Activated CD8-positive, alpha-beta T cell treated with anti-CD3 and anti-CD28 coated beads for 36 hours (primary cell): ENCODE results near the gene LCN1. TPM values are rescaled to one million over a fixed set of nuclear protein-coding genes. Genes with fewer than 3 reads are reported as not detected.

Experiments used
- ATAC-seq: fragments of 200-7000 bp; cut with Tn5 transposase; one replicate; pipeline ENCODE4 v1.10.0; 2021; ENCODE audit warnings: mild to moderate bottlenecking, moderate library complexity
- CTCF ChIA-PET: fragments of 350-600 bp; sonication (Branson Sonifier 250); formaldehyde crosslinking; loops from one replicate; lab custom pipeline; 2021; ENCODE audit warnings: antibody characterized with exemption; lab: Charles Lee
- POLR2A ChIA-PET: fragments of 350-600 bp; sonication (Branson Sonifier 250); formaldehyde crosslinking; loops from one replicate; lab custom pipeline; 2021; ENCODE audit warnings: antibody characterized with exemption; lab: Charles Lee
- DNase-seq: peaks from one replicate; pipeline ENCODE4 v3.0.0-alpha.2; 2020
- H3K27ac Mint-ChIP-seq: one replicate; pipeline ENCODE4 v1.8.0; 2021; ENCODE audit warnings: mild to moderate bottlenecking, mixed read lengths
- H3K27me3 Mint-ChIP-seq: one replicate; pipeline ENCODE4 v1.8.0; 2021; ENCODE audit warnings: mixed read lengths
- H3K36me3 Mint-ChIP-seq: one replicate; pipeline ENCODE4 v1.8.0; 2021; ENCODE audit warnings: low read depth, mixed read lengths
- H3K4me1 Mint-ChIP-seq: one replicate; pipeline ENCODE4 v1.8.0; 2021; ENCODE audit warnings: low read depth, mixed read lengths
- H3K4me3 Mint-ChIP-seq: one replicate; pipeline ENCODE4 v1.8.0; 2021; ENCODE audit warnings: mild to moderate bottlenecking, moderate library complexity, mixed read lengths
- H3K9me3 Mint-ChIP-seq: one replicate; pipeline ENCODE4 v1.8.0; 2021; ENCODE audit warnings: mixed read lengths
- CTCF ChIP-seq: fragments of 200-600 bp; IDR thresholded peaks from one replicate; pipeline ENCODE4 v1.8.0; 2022; ENCODE audit warnings: antibody characterized with exemption, mild to moderate bottlenecking
- intact Hi-C: fragments of 100-400 bp; cut with micrococcal nuclease; formaldehyde crosslinking; loops from one replicate; pipeline ENCODE4 v1.10.0; 2022
- total RNA-seq, 2 experiments: library from RNA; stranded (reverse); gene quantifications; one replicate each; pipeline ENCODE4 v1.2.3, GENCODE V29; 2021

Gene LCN1
- total RNA-seq, 2 experiments from 2014 or later = not detected

- no peak overlapping the region for H3K4me3 Mint-ChIP-seq
- H3K27me3 Mint-ChIP-seq = peaks cover 27% of the 10 kb centered on the region
- no peak for TF ChIP-seq CTCF
- intact Hi-C loops = no loop called here
- H3K9me3 Mint-ChIP-seq = no peaks in the 10 kb centered on the region
- H3K27ac Mint-ChIP-seq = no peak overlapping the region
- ATAC-seq (no peak), DNase-seq (no peak)
- H3K36me3 Mint-ChIP-seq = no peaks in the 10 kb centered on the region
- CTCF ChIA-PET = no interaction called here
- POLR2A ChIA-PET = interaction anchor here (1.1 kb wide), 1 partner anchor 8 kb away, joined by 3 read pairs; no protein-coding TSS in a partner anchor
- H3K4me1 Mint-ChIP-seq = no peaks in the 10 kb centered on the region
Observed at GRCh38 chr9:135485385-135485784, 35.9 kb upstream of the LCN1 start.

GRCh38 chr9:135485832-135486231 is 35.4 kb upstream of the LCN1 start:
- Mint-ChIP-seq H3K9me3 (no peaks in the 10 kb centered on the region), H3K4me3 (no peak overlapping the region), H3K36me3 (no peaks in the 10 kb centered on the region), H3K4me1 (no peaks in the 10 kb centered on the region), H3K27me3 (peaks cover 27% of the 10 kb centered on the region), H3K27ac (no peak overlapping the region)
- DNase-seq = no peak
- TF ChIP-seq CTCF = no peak
- POLR2A ChIA-PET = interaction anchor here (1.1 kb wide), 1 partner anchor 8 kb away, joined by 3 read pairs; no protein-coding TSS in a partner anchor
- intact Hi-C loops = no loop called here
- ATAC-seq = no peak
- CTCF ChIA-PET = interaction anchor here (0.9 kb wide), 1 partner anchor 19 kb away, joined by 3 read pairs; no protein-coding TSS in a partner anchor

- no peaks in the 10 kb centered on the region for H3K36me3 Mint-ChIP-seq
- ATAC-seq (no peak), DNase-seq (no peak)
- H3K27ac Mint-ChIP-seq = no peak overlapping the region
- no peak overlapping the region for H3K4me3 Mint-ChIP-seq
- intact Hi-C loops = no loop called here
- ChIA-PET POLR2A (interaction anchor here (1.1 kb wide), 1 partner anchor 9 kb away, joined by 3 read pairs; no protein-coding TSS in a partner anchor), CTCF (interaction anchor here (0.9 kb wide), 1 partner anchor 18 kb away, joined by 3 read pairs; no protein-coding TSS in a partner anchor)
- no peak for TF ChIP-seq CTCF
- no peaks in the 10 kb centered on the region for H3K9me3 Mint-ChIP-seq
- no peaks in the 10 kb centered on the region for H3K4me1 Mint-ChIP-seq
- H3K27me3 Mint-ChIP-seq = peaks cover 24% of the 10 kb centered on the region
Observed at GRCh38 chr9:135486267-135487065, 34.8 kb upstream of the LCN1 start.

- no peak for DNase-seq
- Mint-ChIP-seq H3K9me3 (no peaks in the 10 kb centered on the region), H3K4me3 (no peak overlapping the region), H3K27ac (no peak overlapping the region), H3K4me1 (no peaks in the 10 kb centered on the region), H3K36me3 (no peaks in the 10 kb centered on the region), H3K27me3 (peaks cover 18% of the 10 kb centered on the region)
- no peak for TF ChIP-seq CTCF
- intact Hi-C loops = no loop called here
- CTCF ChIA-PET = no interaction called here
- POLR2A ChIA-PET = no interaction called here
- ATAC-seq = no peak
Observed at GRCh38 chr9:135487281-135488012, 33.8 kb upstream of the LCN1 start.

GRCh38 chr9:135488013-135488330 is 33.3 kb upstream of the LCN1 start:
- Mint-ChIP-seq H3K4me3 (no peak overlapping the region), H3K9me3 (no peaks in the 10 kb centered on the region), H3K36me3 (no peaks in the 10 kb centered on the region), H3K27ac (no peak overlapping the region), H3K27me3 (peaks cover 15% of the 10 kb centered on the region), H3K4me1 (no peaks in the 10 kb centered on the region)
- ATAC-seq (no peak), DNase-seq (no peak)
- ChIA-PET CTCF (no interaction called here), POLR2A (no interaction called here)
- intact Hi-C loops = no loop called here
- TF ChIP-seq CTCF = no peak
